Measurements from ENCODE around the gene TWNK.

TWNK gene

GRCh38 chr10:101000915-101001658, 13.7 kb downstream of the TWNK start:
- Histone ChIP-seq H3K27ac (ENCODE audit: low read depth, low read length) (no peak overlapping the region), H3K4me1 (ENCODE audit: control insufficient read depth, low read length) (peaks cover 26% of the 10 kb centered on the region), H3K36me3 (ENCODE audit: control insufficient read depth, low read length) (no peaks in the 10 kb centered on the region; the same call in 1 of the 2 replicates), H3K4me3 (ENCODE audit: low read length) (no peak overlapping the region), H4K20me1 (ENCODE audit: control insufficient read depth, insufficient read depth, low read depth, low read length) (no peaks in the 10 kb centered on the region), H3K4me2 (ENCODE audit: low read length) (no peak overlapping the region), H3K27me3 (ENCODE audit: control insufficient read depth, low read length) (no peaks in the 10 kb centered on the region), H3F3A (ENCODE audit: control insufficient read depth, insufficient read depth) (peaks cover 9% of the 10 kb centered on the region), H3K9me2 (replicated peaks; ENCODE audit: control insufficient read depth, low read length) (no peaks in the 10 kb centered on the region), H3K79me2 (ENCODE audit: control insufficient read depth, low read length) (peaks cover 17% of the 10 kb centered on the region), H3K9me3 (ENCODE audit: control insufficient read depth, insufficient read depth, low read length) (no peaks in the 10 kb centered on the region)
- TF ChIP-seq CTCF (IDR thresholded peaks at IDR 0.05; ENCODE audit: low read depth, low read length, poor library complexity, severe bottlenecking) (no peak), EZH2phosphoT487 (IDR thresholded peaks at IDR 0.05; ENCODE audit: borderline replicate concordance, low read length) (no peak)

GRCh38 chr10:101001659-101002035, 14.3 kb downstream of the TWNK start:
- no peaks in the 10 kb centered on the region for H3K9me2 ChIP-seq (replicated peaks; ENCODE audit: control insufficient read depth, low read length)
- no peaks in the 10 kb centered on the region; the same call in 1 of the 2 replicates for H3K36me3 ChIP-seq (ENCODE audit: control insufficient read depth, low read length)
- H3K9me3 ChIP-seq (ENCODE audit: control insufficient read depth, insufficient read depth, low read length): no peaks in the 10 kb centered on the region
- no peak overlapping the region for H3K27ac ChIP-seq (ENCODE audit: low read depth, low read length)
- H3K4me3 ChIP-seq (ENCODE audit: low read length): no peak overlapping the region
- H3K79me2 ChIP-seq (ENCODE audit: control insufficient read depth, low read length): peaks cover 17% of the 10 kb centered on the region
- no peaks in the 10 kb centered on the region for H3K27me3 ChIP-seq (ENCODE audit: control insufficient read depth, low read length)
- peaks cover 21% of the 10 kb centered on the region for H3K4me1 ChIP-seq (ENCODE audit: control insufficient read depth, low read length)
- no peaks in the 10 kb centered on the region for H4K20me1 ChIP-seq (ENCODE audit: control insufficient read depth, insufficient read depth, low read depth, low read length)
- no peak overlapping the region for H3K4me2 ChIP-seq (ENCODE audit: low read length)
- no peak for TF ChIP-seq CTCF (IDR thresholded peaks at IDR 0.05; ENCODE audit: low read depth, low read length, poor library complexity, severe bottlenecking)
- no peak for TF ChIP-seq EZH2phosphoT487 (IDR thresholded peaks at IDR 0.05; ENCODE audit: borderline replicate concordance, low read length)
- H3F3A ChIP-seq (ENCODE audit: control insufficient read depth, insufficient read depth): peaks cover 6% of the 10 kb centered on the region

GRCh38 chr10:101002456-101002855, 15.1 kb downstream of the TWNK start:
- H4K20me1 ChIP-seq (ENCODE audit: control insufficient read depth, insufficient read depth, low read depth, low read length): no peaks in the 10 kb centered on the region
- TF ChIP-seq EZH2phosphoT487 (IDR thresholded peaks at IDR 0.05; ENCODE audit: borderline replicate concordance, low read length): no peak
- no peak for TF ChIP-seq CTCF (IDR thresholded peaks at IDR 0.05; ENCODE audit: low read depth, low read length, poor library complexity, severe bottlenecking)
- H3K9me2 ChIP-seq (replicated peaks; ENCODE audit: control insufficient read depth, low read length): no peaks in the 10 kb centered on the region
- H3K9me3 ChIP-seq (ENCODE audit: control insufficient read depth, insufficient read depth, low read length): no peaks in the 10 kb centered on the region
- H3K79me2 ChIP-seq (ENCODE audit: control insufficient read depth, low read length): peaks cover 17% of the 10 kb centered on the region
- peaks cover 6% of the 10 kb centered on the region for H3F3A ChIP-seq (ENCODE audit: control insufficient read depth, insufficient read depth)
- no peaks in the 10 kb centered on the region for H3K27me3 ChIP-seq (ENCODE audit: control insufficient read depth, low read length)
- no peaks in the 10 kb centered on the region; the same call in 1 of the 2 replicates for H3K36me3 ChIP-seq (ENCODE audit: control insufficient read depth, low read length)
- H3K4me2 ChIP-seq (ENCODE audit: low read length): no peak overlapping the region
- H3K27ac ChIP-seq (ENCODE audit: low read depth, low read length): no peak overlapping the region
- peaks cover 16% of the 10 kb centered on the region for H3K4me1 ChIP-seq (ENCODE audit: control insufficient read depth, low read length)
- no peak overlapping the region for H3K4me3 ChIP-seq (ENCODE audit: low read length)

Data from DOHH2 (cell line).